MCF 10A (cell line): Measurements from ENCODE around the gene BMP4. TPM values are rescaled to one million over a fixed set of nuclear protein-coding genes. Genes with fewer than 3 reads are reported as not detected.

ENCODE experiments used
- BruUV-seq: library from RNA; stranded (reverse); fragments of 400-500 nt; replicated peaks from 2 replicates; lab custom pipeline; 2021; lab: Mats Ljungman, UMichigan
- CTCF ChIA-PET: fragments of 300-600 bp; sonication (Branson Sonifier 250); formaldehyde crosslinking; extraction: SDS; loops from one replicate; lab custom pipeline; 2021; ENCODE audit warnings: antibody characterized with exemption, inconsistent platforms; lab: Yijun Ruan, JAX
- POLR2A ChIA-PET: fragments of 300-600, 350-650 bp; sonication (Branson Sonifier 250); formaldehyde crosslinking; extraction: SDS; loops from one replicate; lab custom pipeline; 2020; ENCODE audit warnings: antibody characterized with exemption, inconsistent platforms; lab: Yijun Ruan, JAX
- DNase-seq: peaks from one replicate; pipeline ENCODE4 v3.0.0-alpha.2; 2018; ENCODE audit not compliant: unreplicated experiment
- H3K27ac Mint-ChIP-seq: one replicate; pipeline ENCODE4 v1.8.0; 2022; ENCODE audit warnings: mild to moderate bottlenecking, low read depth, mixed read lengths; ENCODE audit not compliant: unreplicated experiment
- H3K27me3 Mint-ChIP-seq: one replicate; pipeline ENCODE4 v1.8.0; 2022; ENCODE audit warnings: mixed read lengths; ENCODE audit not compliant: insufficient read depth, unreplicated experiment
- H3K36me3 Mint-ChIP-seq: one replicate; pipeline ENCODE4 v1.8.0; 2022; ENCODE audit warnings: mild to moderate bottlenecking, moderate library complexity, mixed read lengths; ENCODE audit not compliant: insufficient read depth, unreplicated experiment
- H3K4me1 Mint-ChIP-seq: one replicate; pipeline ENCODE4 v1.8.0; 2022; ENCODE audit warnings: mixed read lengths; ENCODE audit not compliant: insufficient read depth, unreplicated experiment
- H3K4me3 Mint-ChIP-seq: one replicate; pipeline ENCODE4 v1.8.0; 2022; ENCODE audit warnings: mild to moderate bottlenecking, moderate library complexity, mixed read lengths; ENCODE audit not compliant: unreplicated experiment
- H3K9me3 Mint-ChIP-seq: one replicate; pipeline ENCODE4 v1.8.0; 2022; ENCODE audit warnings: mixed read lengths; ENCODE audit not compliant: unreplicated experiment
- intact Hi-C: fragments of 100-400 bp; cut with micrococcal nuclease; formaldehyde crosslinking; loops from 2 replicates; pipeline ENCODE4 v1.14.1; 2022
- total RNA-seq: library from RNA; stranded (reverse); gene quantifications from 2 replicates; pipeline ENCODE4 v1.2.3, GENCODE V29; 2022
- TF ChIP-seq, protein P1 (sequence below): fragments of 200-600 bp; IDR thresholded peaks from one replicate; pipeline ENCODE4 v1.8.0; 2022; ENCODE audit warnings: antibody characterized with exemption, mild to moderate bottlenecking; ENCODE audit not compliant: unreplicated experiment

The BMP4 gene
- total RNA-seq, 1 experiment from 2014 or later: 0.28 TPM

DNA sequence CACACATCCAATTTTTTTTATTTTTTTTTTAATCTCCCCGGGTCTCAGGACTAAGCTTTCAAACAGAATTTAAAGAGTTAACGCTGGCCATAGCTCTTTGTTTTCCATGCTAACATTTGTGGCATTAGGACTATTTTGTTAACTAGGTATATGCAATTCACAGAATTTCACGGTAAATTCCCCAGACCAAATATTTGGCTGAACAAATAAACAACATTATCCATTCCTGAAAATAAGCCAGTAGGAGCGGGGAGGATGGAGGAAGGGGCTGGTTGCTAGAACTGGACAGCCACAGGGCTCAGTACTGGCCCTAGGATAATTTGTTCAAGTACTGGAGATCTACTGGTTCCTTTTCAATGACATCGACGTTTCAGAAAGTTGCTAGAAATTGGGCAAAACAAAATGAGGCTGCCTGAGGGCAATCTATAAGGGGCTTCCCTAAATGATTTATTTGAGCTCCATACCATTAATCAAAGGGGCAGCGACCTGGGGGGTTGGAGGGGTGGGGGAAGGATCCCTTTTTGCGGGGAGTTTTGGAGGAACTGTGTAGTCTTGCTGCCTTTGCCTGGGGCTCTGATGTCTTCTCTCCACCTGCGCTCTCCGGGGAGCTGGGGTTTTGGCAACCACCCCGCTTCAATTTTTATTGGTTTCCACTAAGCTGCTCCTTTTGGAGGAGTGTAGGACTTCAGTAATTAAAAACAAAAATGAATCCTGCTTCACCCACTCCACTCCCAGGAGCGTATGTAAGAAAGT is 9.0 kb downstream of the BMP4 start:
- POLR2A ChIA-PET: interaction anchor here (0.5 to 1.1 kb wide), 2 partner anchors 59 to 487 kb away, joined by 3 to 4 read pairs; no protein-coding TSS in a partner anchor
- H3K9me3 Mint-ChIP-seq: no peaks in the 10 kb centered on the region
- no peak for DNase-seq
- intact Hi-C loops: no loop called here
- H3K27ac Mint-ChIP-seq: no peak overlapping the region
- CTCF ChIA-PET: interaction anchor here (0.6 to 1.2 kb wide), 2 partner anchors 219 to 594 kb away, joined by 3 to 5 read pairs; no protein-coding TSS in a partner anchor
- H3K4me3 Mint-ChIP-seq: no peak overlapping the region
- TF ChIP-seq, protein P1, sequence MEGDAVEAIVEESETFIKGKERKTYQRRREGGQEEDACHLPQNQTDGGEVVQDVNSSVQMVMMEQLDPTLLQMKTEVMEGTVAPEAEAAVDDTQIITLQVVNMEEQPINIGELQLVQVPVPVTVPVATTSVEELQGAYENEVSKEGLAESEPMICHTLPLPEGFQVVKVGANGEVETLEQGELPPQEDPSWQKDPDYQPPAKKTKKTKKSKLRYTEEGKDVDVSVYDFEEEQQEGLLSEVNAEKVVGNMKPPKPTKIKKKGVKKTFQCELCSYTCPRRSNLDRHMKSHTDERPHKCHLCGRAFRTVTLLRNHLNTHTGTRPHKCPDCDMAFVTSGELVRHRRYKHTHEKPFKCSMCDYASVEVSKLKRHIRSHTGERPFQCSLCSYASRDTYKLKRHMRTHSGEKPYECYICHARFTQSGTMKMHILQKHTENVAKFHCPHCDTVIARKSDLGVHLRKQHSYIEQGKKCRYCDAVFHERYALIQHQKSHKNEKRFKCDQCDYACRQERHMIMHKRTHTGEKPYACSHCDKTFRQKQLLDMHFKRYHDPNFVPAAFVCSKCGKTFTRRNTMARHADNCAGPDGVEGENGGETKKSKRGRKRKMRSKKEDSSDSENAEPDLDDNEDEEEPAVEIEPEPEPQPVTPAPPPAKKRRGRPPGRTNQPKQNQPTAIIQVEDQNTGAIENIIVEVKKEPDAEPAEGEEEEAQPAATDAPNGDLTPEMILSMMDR: no peak
- no TSS peak for BruUV-seq
- no peaks in the 10 kb centered on the region for H3K27me3 Mint-ChIP-seq
- H3K4me1 Mint-ChIP-seq: peaks cover 22% of the 10 kb centered on the region
- peaks cover 7% of the 10 kb centered on the region for H3K36me3 Mint-ChIP-seq

DNA sequence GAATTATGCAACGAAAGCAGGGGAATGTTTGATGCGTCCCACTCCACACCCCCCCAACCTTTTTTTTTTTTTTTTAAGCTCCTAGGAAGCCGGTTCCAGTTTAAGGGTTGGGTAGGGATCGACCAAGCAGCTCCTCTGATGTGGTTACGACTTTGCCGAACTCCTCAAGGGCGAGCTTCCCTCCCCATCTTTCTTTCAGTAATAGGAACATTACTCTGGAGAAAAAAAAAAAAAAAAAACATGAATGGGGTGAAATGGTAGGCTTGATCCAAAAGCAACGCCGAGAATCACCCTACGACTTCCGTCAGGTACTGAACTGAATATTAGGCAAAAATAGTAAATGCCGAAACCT is 9.6 kb downstream of the BMP4 start:
- Mint-ChIP-seq H3K27ac (no peak overlapping the region), H3K36me3 (peaks cover 7% of the 10 kb centered on the region), H3K4me3 (no peak overlapping the region), H3K9me3 (no peaks in the 10 kb centered on the region), H3K4me1 (peaks cover 22% of the 10 kb centered on the region), H3K27me3 (no peaks in the 10 kb centered on the region)
- BruUV-seq: no TSS peak
- ChIA-PET CTCF (interaction anchor here (0.6 to 1.2 kb wide), 3 partner anchors 219 to 864 kb away, joined by 3 to 5 read pairs (median 4); no protein-coding TSS in a partner anchor), POLR2A (interaction anchor here (1.1 kb wide), 1 partner anchor 488 kb away, joined by 3 read pairs; no protein-coding TSS in a partner anchor)
- intact Hi-C loops: no loop called here
- no peak for DNase-seq
- TF ChIP-seq, protein P1: no peak

DNA sequence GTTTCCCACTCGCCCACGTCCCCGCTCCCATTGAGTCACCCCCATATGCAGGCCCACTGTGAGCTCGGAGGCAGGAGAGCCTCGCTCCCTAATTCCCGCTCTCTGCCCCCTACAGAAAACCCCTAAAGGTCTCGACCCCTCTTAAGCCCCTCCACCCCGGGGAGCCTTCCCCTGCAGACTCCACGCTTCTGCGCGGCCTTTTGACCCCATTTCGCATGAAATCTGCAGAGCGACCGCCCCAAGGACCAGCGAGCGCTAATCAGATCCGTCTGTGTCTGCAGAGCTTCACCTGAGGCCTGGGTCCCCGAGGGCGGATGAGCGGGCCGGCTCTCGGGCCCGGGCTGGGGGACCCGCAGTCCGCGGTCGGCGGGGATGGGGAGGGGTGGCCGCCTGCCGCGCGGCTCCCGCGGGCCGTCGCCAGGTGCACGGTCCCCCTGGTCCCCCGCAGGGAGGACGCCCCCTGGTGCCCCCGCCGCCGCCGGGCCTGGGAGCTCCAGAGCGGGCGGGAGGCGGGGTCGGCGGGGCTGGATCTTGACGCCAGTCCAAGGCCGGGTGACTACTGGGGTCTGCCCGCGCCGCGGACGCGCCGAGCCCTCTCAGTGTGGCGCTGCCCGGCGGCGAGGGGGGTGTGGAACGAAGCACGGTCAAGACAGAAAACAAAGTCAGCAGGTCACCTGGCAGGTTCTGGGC is 10.1 kb downstream of the BMP4 start:
- Mint-ChIP-seq H3K27ac (no peak overlapping the region), H3K4me3 (no peak overlapping the region)
- no TSS peak for BruUV-seq

DNA sequence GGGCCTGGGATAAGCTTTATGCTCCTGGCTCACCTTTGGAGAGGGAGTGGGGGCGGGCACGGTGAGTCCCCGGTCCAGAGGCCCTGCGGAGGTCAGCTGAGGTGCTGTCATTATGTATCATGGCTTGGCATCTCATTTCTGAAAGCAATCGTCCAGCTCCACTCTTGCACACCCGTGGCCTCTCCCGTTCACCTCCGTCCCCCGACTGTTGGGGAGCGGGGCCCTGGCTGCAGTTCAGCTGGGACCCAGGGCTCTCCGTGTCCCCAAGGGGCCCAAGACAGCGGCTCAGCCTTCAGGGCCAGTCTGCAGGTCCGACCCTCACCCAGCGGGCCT is 10.6 kb downstream of the BMP4 start:
- TF ChIP-seq, protein P1: no peak
- no peak for DNase-seq
- intact Hi-C loops: no loop called here
- POLR2A ChIA-PET: no interaction called here
- Mint-ChIP-seq H3K9me3 (no peaks in the 10 kb centered on the region), H3K27ac (no peak overlapping the region), H3K27me3 (no peaks in the 10 kb centered on the region), H3K4me1 (peaks cover 20% of the 10 kb centered on the region), H3K36me3 (peaks cover 7% of the 10 kb centered on the region), H3K4me3 (no peak overlapping the region)
- no TSS peak for BruUV-seq
- CTCF ChIA-PET: no interaction called here

More for the DNA sequence above, 10.1 kb downstream of the BMP4 start:
- DNase-seq: no peak
- ChIA-PET POLR2A (interaction anchor here (1.1 kb wide), 1 partner anchor 488 kb away, joined by 3 read pairs; no protein-coding TSS in a partner anchor), CTCF (interaction anchor here (0.6 kb wide), 1 partner anchor 863 kb away, joined by 4 read pairs; no protein-coding TSS in a partner anchor)
- no peaks in the 10 kb centered on the region for H3K27me3 Mint-ChIP-seq
- H3K36me3 Mint-ChIP-seq: peaks cover 7% of the 10 kb centered on the region
- peaks cover 22% of the 10 kb centered on the region for H3K4me1 Mint-ChIP-seq
- no peaks in the 10 kb centered on the region for H3K9me3 Mint-ChIP-seq
- TF ChIP-seq, protein P1: no peak
- intact Hi-C loops: no loop called here
